Right lobe of liver (tissue), 6 donors: ENCODE measurements around the gene SPTBN5. TPM values are rescaled to one million over a fixed set of nuclear protein-coding genes. Genes with fewer than 3 reads are reported as not detected.

Experiments
- ATAC-seq, 4 donors: fragments of 200-7000 bp; cut with Tn5 transposase; one replicate each; pipeline ENCODE4 v1.9.1; 2020; ENCODE audit warnings: mild to moderate bottlenecking in 4 of 4, moderate library complexity in 4 of 4
- DNase-seq, 3 donors: peaks; one replicate each; pipeline ENCODE4 v3.0.0-alpha.2; 2020
- H3K27ac ChIP-seq, 3 donors: fragments of 200-600 bp; one replicate each; pipeline ENCODE4 v1.8.0; 2022
- H3K27me3 ChIP-seq, 2 donors: fragments of 200-600 bp; one replicate each; pipeline ENCODE4 v1.8.0; 2022
- H3K36me3 ChIP-seq, 4 donors: fragments of 200-600 bp; sonication (generic) in 1 of 4; one replicate each; pipeline versions ENCODE4 v1.5.1 to v1.8.0; 2017 to 2022; ENCODE audit warnings: control low read depth in 1 of 4
- H3K4me1 ChIP-seq, 4 donors: fragments of 200-600 bp; sonication (generic) in 1 of 4; one replicate each; pipeline versions ENCODE4 v1.5.1 to v1.8.0; 2017 to 2022; ENCODE audit warnings: control low read depth in 1 of 4
- H3K4me3 ChIP-seq, 3 donors: fragments of 200-600 bp; one replicate each; pipeline ENCODE4 v1.8.0; 2022
- H3K9me3 ChIP-seq, 4 donors: fragments of 200-600 bp; sonication (generic) in 1 of 4; one replicate each; pipeline versions ENCODE4 v1.5.1 to v1.8.0; 2017 to 2022; ENCODE audit warnings: control low read depth in 1 of 4
- CTCF ChIP-seq, 4 donors: fragments of 200-600 bp in 3 of 4; fragments of 450-650 bp in 1 of 4; IDR thresholded peaks; one replicate each; pipeline versions ENCODE4 v1.5.1 to v1.8.0; 2016 to 2022; ENCODE audit warnings: antibody characterized with exemption in 4 of 4, mild to moderate bottlenecking in 2 of 4
- POLR2A ChIP-seq: fragments of 450-650 bp; IDR thresholded peaks from one replicate; pipeline ENCODE4 v1.6.1; 2017; ENCODE audit warnings: antibody characterized with exemption, mild to moderate bottlenecking
- WGBS: methylation state at CpG from one replicate; pipeline ENCODE4 v1.1.6; 2018; ENCODE audit warnings: low coverage, low lambda C conversion rate; ENCODE audit not compliant: insufficient coverage; ENCODE audit errors: missing lambda C conversion rate; 5-methylcytosine and 5-hydroxymethylcytosine counted together
- intact Hi-C, 2 donors: fragments of 100-400 bp; cut with DNase I; formaldehyde crosslinking; loops; one replicate each; pipeline versions ENCODE4 v1.11.2 to v1.14.1; 2022
- total RNA-seq, 6 experiments: library from RNA; depleted of rRNA in 2 of 6; stranded (reverse); fragments of >200 nt in 2 of 6; fragmentation: NEBNext Ultra II Directional in 3 of 6; extraction: Animal tissue kit (Norgen Biotek cat#: 25700) in 3 of 6; gene quantifications; one replicate each; pipeline versions ENCODE4 v1.1.0 to v1.2.4, GENCODE V29; 2016 to 2023
- donor health status: DM: no; HTN: yes; CAD: no.
- donor health status: DM: no; HTN: no; CAD: no.
- donor health status: DM: no; HTN: no; CAD: no.
- donor health status: DM: no; HTN: yes; CAD: no.
- donor health status: DM: no; HTN: yes; CAD: no.

The SPTBN5 gene
- total RNA-seq, 6 experiments from 2014 or later: 0.06 to 3.2 (median 0.81) TPM

GRCh38 chr15:41870689-41871081 is 23.2 kb downstream of the SPTBN5 start:
- no peaks in the 10 kb centered on the region for H3K27me3 ChIP-seq
- TF ChIP-seq POLR2A (no peak), CTCF (IDR thresholded peaks at IDR 0.05) (no peak)
- H3K27ac ChIP-seq: no peak overlapping the region
- peaks cover 0 to 22% (median 3%) of the 10 kb centered on the region in 4 donors for H3K4me1 ChIP-seq
- DNase-seq (peak in 2 of 3 donors; percentile 72 to 73), ATAC-seq (peak; percentile 46 to 82 (median 57))
- H3K36me3 ChIP-seq: no peaks in the 10 kb centered on the region
- no peaks in the 10 kb centered on the region for H3K9me3 ChIP-seq
- intact Hi-C loops: no loop called here
- WGBS: 23% methylated on average over 3 of the region's 9 CpGs
- no peak overlapping the region for H3K4me3 ChIP-seq

- Histone ChIP-seq H3K4me3 (no peak overlapping the region), H3K36me3 (no peaks in the 10 kb centered on the region), H3K4me1 (peaks cover 0 to 23% (median 3%) of the 10 kb centered on the region in 4 donors), H3K27me3 (no peaks in the 10 kb centered on the region), H3K9me3 (no peaks in the 10 kb centered on the region), H3K27ac (no peak overlapping the region)
- TF ChIP-seq CTCF (IDR thresholded peaks at IDR 0.05) (no peak), POLR2A (no peak)
- 90% methylated on average over 2 of the region's 42 CpGs for WGBS
- intact Hi-C loops: no loop called here
- ATAC-seq (no peak), DNase-seq (no peak)
Measured at GRCh38 chr15:41869770-41870688, 23.8 kb downstream of the SPTBN5 start.

GRCh38 chr15:41868321-41868720 is 25.5 kb downstream of the SPTBN5 start:
- WGBS: 100% methylated on average over 2 of the region's 15 CpGs

GRCh38 chr15:41866872-41867579 is 26.8 kb downstream of the SPTBN5 start:
- no peak for DNase-seq
- Histone ChIP-seq H3K27me3 (no peaks in the 10 kb centered on the region), H3K4me1 (peaks cover 0 to 23% (median 3%) of the 10 kb centered on the region in 4 donors), H3K36me3 (no peaks in the 10 kb centered on the region), H3K9me3 (no peaks in the 10 kb centered on the region), H3K27ac (no peak overlapping the region), H3K4me3 (no peak overlapping the region)
- TF ChIP-seq CTCF (IDR thresholded peaks at IDR 0.05) (no peak), POLR2A (no peak)
- no peak for ATAC-seq
- WGBS: 71% methylated on average over 1 of the region's 25 CpGs
- intact Hi-C loops: no loop called here

More at GRCh38 chr15:41868321-41868720, 25.5 kb downstream of the SPTBN5 start:
- intact Hi-C loops: no loop called here
- no peaks in the 10 kb centered on the region for H3K27me3 ChIP-seq
- peaks cover 0 to 23% (median 3%) of the 10 kb centered on the region in 4 donors for H3K4me1 ChIP-seq
- H3K9me3 ChIP-seq: no peaks in the 10 kb centered on the region
- no peak overlapping the region for H3K4me3 ChIP-seq
- H3K27ac ChIP-seq: no peak overlapping the region
- ATAC-seq: no peak
- DNase-seq: no peak
- H3K36me3 ChIP-seq: no peaks in the 10 kb centered on the region
- TF ChIP-seq CTCF (IDR thresholded peaks at IDR 0.05): no peak
- no peak for TF ChIP-seq POLR2A
